C4-2B (cell line): ENCODE results near the gene CLDN6.

Source experiments
- CTCF ChIP-seq: fragments of 450-650 bp; conservative IDR thresholded peaks from 2 replicates; pipeline ENCODE4 v1.5.1; 2017; ENCODE audit warnings: mild to moderate bottlenecking
- ZFX ChIP-seq: fragments of 450-650 bp; IDR thresholded peaks from 2 replicates; pipeline ENCODE4 v1.6.1; 2017

- TF ChIP-seq CTCF = no peak
- TF ChIP-seq ZFX = no peak
Measured at GRCh38 chr16:3050487-3050886, 32.5 kb upstream of the CLDN6 start.
